Progenitor cell of endocrine pancreas (in vitro differentiated cells): ENCODE data around the gene MSI2. TPM values are rescaled to one million over a fixed set of nuclear protein-coding genes. Genes with fewer than 3 reads are reported as not detected.
A peak's percentile ranks its signal among the peaks of the same experiment; 100 is the strongest.

ENCODE experiments used
- DNase-seq: peaks from one replicate; pipeline ENCODE4 v3.0.0; 2021; ENCODE audit warnings: low spot score; ENCODE audit not compliant: unreplicated experiment
- H3K27ac Mint-ChIP-seq: 2 replicates; pipeline ENCODE4 v1.8.0; 2021; ENCODE audit warnings: mild to moderate bottlenecking, moderate library complexity, mixed read lengths
- H3K27me3 Mint-ChIP-seq: 2 replicates; pipeline ENCODE4 v1.8.0; 2021; ENCODE audit warnings: mixed read lengths
- H3K36me3 Mint-ChIP-seq: 2 replicates; pipeline ENCODE4 v1.8.0; 2022; ENCODE audit warnings: mixed read lengths; ENCODE audit not compliant: insufficient read depth
- H3K4me1 Mint-ChIP-seq: 2 replicates; pipeline ENCODE4 v1.8.0; 2021; ENCODE audit warnings: low read depth, mixed read lengths
- H3K4me3 Mint-ChIP-seq: 2 replicates; pipeline ENCODE4 v1.8.0; 2021; ENCODE audit warnings: low read depth, mild to moderate bottlenecking, moderate library complexity, mixed read lengths
- H3K9me3 Mint-ChIP-seq: 2 replicates; pipeline ENCODE4 v1.8.0; 2021; ENCODE audit warnings: low read depth, mixed read lengths
- total RNA-seq: library from RNA; stranded (reverse); gene quantifications from 2 replicates; pipeline ENCODE4 v1.2.1, GENCODE V29; 2021
- TF ChIP-seq, protein P1 (sequence below): fragments of 200-600 bp; sonication (generic); IDR thresholded peaks from one replicate; pipeline ENCODE4 v1.5.0; 2021; ENCODE audit warnings: antibody characterized with exemption, mild to moderate bottlenecking; ENCODE audit not compliant: unreplicated experiment

MSI2 gene
- total RNA-seq, 1 donor from 2014 or later: 164 TPM

DNA sequence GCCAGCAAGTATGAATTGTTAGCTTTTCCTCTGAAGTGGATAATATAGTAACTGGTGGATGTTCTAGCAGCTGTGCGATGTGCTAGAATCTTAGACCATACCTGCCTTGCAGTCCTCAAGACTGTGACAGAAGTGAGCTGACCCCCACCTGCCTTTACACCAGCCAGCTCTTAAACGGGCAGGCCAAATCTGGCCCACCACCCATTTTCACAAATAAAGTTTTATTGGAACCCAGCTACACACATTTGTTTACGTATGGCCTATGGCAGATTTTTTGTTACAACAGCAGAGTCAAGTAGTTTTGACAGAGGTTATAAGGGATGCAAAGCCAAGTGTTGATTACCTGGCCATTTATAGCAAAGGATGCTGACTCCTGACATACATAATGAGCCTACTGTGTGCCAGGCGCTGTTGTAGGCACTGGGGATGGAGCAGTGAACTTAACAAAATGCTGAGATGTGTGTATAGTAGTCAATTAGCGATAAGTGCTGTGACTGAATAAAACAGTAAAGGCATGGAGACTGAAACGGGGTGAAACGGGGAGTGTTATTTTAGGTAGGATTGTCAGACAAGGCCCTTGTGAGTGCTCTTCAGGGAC lies 79.0 kb downstream of the MSI2 start:
- Mint-ChIP-seq H3K4me1 (peaks cover 4% of the 10 kb centered on the region), H3K4me3 (no peak overlapping the region), H3K27me3 (no peaks in the 10 kb centered on the region), H3K27ac (no peak overlapping the region), H3K36me3 (peaks cover 11% of the 10 kb centered on the region), H3K9me3 (no peaks in the 10 kb centered on the region)
- no peak for DNase-seq
- TF ChIP-seq, protein P1, sequence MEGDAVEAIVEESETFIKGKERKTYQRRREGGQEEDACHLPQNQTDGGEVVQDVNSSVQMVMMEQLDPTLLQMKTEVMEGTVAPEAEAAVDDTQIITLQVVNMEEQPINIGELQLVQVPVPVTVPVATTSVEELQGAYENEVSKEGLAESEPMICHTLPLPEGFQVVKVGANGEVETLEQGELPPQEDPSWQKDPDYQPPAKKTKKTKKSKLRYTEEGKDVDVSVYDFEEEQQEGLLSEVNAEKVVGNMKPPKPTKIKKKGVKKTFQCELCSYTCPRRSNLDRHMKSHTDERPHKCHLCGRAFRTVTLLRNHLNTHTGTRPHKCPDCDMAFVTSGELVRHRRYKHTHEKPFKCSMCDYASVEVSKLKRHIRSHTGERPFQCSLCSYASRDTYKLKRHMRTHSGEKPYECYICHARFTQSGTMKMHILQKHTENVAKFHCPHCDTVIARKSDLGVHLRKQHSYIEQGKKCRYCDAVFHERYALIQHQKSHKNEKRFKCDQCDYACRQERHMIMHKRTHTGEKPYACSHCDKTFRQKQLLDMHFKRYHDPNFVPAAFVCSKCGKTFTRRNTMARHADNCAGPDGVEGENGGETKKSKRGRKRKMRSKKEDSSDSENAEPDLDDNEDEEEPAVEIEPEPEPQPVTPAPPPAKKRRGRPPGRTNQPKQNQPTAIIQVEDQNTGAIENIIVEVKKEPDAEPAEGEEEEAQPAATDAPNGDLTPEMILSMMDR: no peak

DNA sequence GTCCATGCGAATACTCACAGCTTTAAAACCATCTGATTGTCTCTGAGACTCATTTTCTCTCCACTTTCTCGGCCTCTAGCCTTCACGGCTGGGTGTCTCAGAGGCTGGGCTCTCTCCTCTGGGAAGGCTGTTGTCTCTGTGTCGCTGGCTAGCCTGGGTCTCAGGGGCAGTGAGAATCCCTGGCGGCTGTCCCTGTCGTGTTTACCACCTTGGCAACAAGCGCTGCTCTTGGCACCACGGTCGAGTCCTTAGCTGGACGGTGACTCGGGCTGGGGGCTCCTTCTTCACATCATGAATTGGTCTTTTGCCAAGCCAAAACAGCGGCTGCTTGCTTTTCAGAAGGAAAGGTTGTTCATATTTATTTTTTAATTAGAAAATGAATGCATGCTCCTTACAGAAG lies 81.1 kb downstream of the MSI2 start:
- Mint-ChIP-seq H3K9me3 (no peaks in the 10 kb centered on the region), H3K27me3 (no peaks in the 10 kb centered on the region), H3K4me3 (no peak overlapping the region), H3K4me1 (peaks cover 9% of the 10 kb centered on the region), H3K36me3 (peaks cover 11% of the 10 kb centered on the region), H3K27ac (no peak overlapping the region)
- TF ChIP-seq, protein P1: no peak
- DNase-seq: no peak

DNA sequence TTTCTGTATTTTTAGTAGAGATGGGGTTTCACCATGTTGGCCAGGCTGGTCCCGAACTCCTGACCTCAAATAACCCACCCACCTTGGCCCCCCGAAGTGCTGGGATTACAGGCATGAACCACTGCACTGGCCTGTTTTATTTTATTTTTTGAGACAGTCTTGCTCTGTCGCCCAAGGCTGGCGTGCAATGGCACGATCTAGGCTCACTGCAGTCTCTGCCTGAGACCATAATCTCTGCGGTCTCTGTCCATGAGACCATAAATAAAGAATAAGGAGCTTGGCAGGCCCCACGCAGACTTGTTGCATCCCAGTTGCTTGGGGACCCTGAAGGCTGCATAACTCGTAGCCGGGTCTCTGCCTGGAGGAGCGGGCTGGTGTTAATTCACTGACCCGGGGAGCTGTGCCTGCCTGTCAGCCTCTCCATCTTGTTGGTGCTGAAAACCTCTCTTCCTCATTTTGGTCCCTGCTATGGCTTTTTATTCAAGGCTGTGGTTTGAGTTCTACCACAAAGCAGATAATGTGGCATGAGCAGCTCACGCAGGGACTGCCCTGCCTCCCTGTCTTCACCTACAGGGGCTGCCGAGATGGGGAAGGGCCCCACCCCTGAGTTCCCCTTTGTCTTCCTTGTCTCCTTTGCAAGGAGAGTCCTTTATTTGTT lies 82.1 kb downstream of the MSI2 start:
- Mint-ChIP-seq H3K27ac (peak overlapping the region; percentile 78), H3K4me3 (no peak overlapping the region), H3K36me3 (peaks cover 10% of the 10 kb centered on the region), H3K27me3 (no peaks in the 10 kb centered on the region), H3K9me3 (no peaks in the 10 kb centered on the region), H3K4me1 (peaks cover 17% of the 10 kb centered on the region)
- no peak for DNase-seq
- TF ChIP-seq, protein P1: no peak

DNA sequence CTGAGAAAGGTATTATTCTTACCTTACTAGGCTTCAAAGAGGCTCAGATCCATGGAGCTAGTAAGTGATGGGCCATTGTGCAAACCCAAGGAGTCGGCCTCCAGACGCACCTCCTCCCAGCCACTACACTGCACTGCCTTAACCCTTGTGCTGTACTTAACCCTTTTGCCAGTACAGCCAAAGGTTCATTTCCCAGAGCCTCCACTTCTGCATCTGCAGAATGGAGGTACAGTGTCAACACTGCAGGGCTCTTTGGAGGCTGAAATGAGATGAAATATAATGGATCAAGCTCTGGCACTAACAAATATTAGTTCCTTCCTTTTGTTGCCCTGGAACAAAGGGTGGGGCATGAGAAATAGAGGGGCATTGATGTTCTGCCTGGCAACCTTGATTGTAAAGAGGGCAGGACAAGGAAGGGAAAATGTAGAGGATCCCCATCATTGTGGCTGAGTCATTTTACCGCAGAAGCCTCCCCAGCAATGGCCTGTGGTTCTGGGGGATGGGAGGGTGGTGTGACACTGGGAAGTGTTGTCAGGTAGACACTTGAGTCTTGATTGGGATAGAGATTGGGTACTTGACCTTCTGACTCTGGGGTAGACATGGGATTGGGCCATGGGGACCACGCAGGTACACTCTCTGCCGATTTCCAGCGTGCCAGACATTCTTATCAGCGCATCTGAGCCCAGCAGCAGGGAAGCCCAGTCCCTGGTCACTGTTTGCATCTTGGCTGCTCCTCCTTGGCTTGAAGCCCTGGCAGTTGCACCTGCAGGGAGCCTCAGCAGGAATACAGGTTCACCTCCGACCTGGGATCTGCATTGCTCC lies 84.0 kb downstream of the MSI2 start:
- H3K4me3 Mint-ChIP-seq: no peak overlapping the region
- peaks cover 10% of the 10 kb centered on the region for H3K36me3 Mint-ChIP-seq

More for the DNA sequence above, 84.0 kb downstream of the MSI2 start:
- no peak for DNase-seq
- no peaks in the 10 kb centered on the region for H3K9me3 Mint-ChIP-seq
- peaks cover 19% of the 10 kb centered on the region for H3K4me1 Mint-ChIP-seq
- no peaks in the 10 kb centered on the region for H3K27me3 Mint-ChIP-seq
- H3K27ac Mint-ChIP-seq: no peak overlapping the region
- TF ChIP-seq, protein P1: no peak
